Common myeloid progenitor, CD34-positive (primary cell): ENCODE results near the gene RNF19B.

Source experiments
- CTCF ChIA-PET: fragments of 350-600 bp; sonication (Branson Sonifier 250); formaldehyde crosslinking; loops from one replicate; lab custom pipeline; 2021; ENCODE audit warnings: antibody characterized with exemption; lab: Charles Lee
- POLR2A ChIA-PET: fragments of 350-600 bp; sonication (Branson Sonifier 250); formaldehyde crosslinking; loops from one replicate; lab custom pipeline; 2021; ENCODE audit warnings: antibody characterized with exemption; lab: Charles Lee
- DNase-seq, 3 donors: peaks; one replicate each; pipeline versions ENCODE4 v3.0.0 to v3.0.0-alpha.2; 2013
- H3K27ac ChIP-seq, 2 experiments: 1 replicate in 1 of 2; 2 replicates in 1 of 2; pipeline ENCODE4 v1.7.0; 2013; ENCODE audit warnings: inconsistent platforms in 2 of 2, low read length in 2 of 2, mild to moderate bottlenecking in 2 of 2, low read depth in 1 of 2, moderate library complexity in 1 of 2; ENCODE audit not compliant: severe bottlenecking in 2 of 2, insufficient read depth in 1 of 2, poor library complexity in 1 of 2
- H3K27me3 ChIP-seq, 5 experiments: replicated peaks in 2 of 5; 1 replicate in 3 of 5; 2 replicates in 2 of 5; pipeline versions ENCODE4 v1.6.1 to v1.7.0; 2013; ENCODE audit warnings: low read length in 4 of 5, mild to moderate bottlenecking in 2 of 5, moderate library complexity in 2 of 5, inconsistent platforms in 1 of 5; ENCODE audit not compliant: insufficient read depth in 5 of 5, control insufficient read depth in 4 of 5
- H3K36me3 ChIP-seq, 4 experiments: 1 replicate in 2 of 4; 2 replicates in 2 of 4; pipeline versions ENCODE4 v1.6.1 to v1.7.0; 2013; ENCODE audit warnings: low read length in 3 of 4, control low read depth in 1 of 4, mild to moderate bottlenecking in 1 of 4; ENCODE audit not compliant: control insufficient read depth in 4 of 4, insufficient read depth in 4 of 4
- H3K4me1 ChIP-seq, 4 experiments: 1 replicate in 3 of 4; 2 replicates in 1 of 4; pipeline versions ENCODE4 v1.6.1 to v1.7.1; 2013; ENCODE audit warnings: low read length in 3 of 4, mild to moderate bottlenecking in 3 of 4, control low read depth in 1 of 4, inconsistent platforms in 1 of 4, moderate library complexity in 1 of 4; ENCODE audit not compliant: control insufficient read depth in 4 of 4, insufficient read depth in 4 of 4; ENCODE audit errors: control extremely low read depth in 1 of 4
- H3K4me3 ChIP-seq, 7 experiments: 1 replicate in 4 of 7; 2 replicates in 3 of 7; pipeline versions ENCODE4 v1.5.1 to v1.7.0; 2013; ENCODE audit warnings: mild to moderate bottlenecking in 7 of 7, low read length in 6 of 7, moderate library complexity in 6 of 7, inconsistent platforms in 2 of 7, low read depth in 2 of 7, control low read depth in 1 of 7; ENCODE audit not compliant: insufficient read depth in 4 of 7, control insufficient read depth in 1 of 7; ENCODE audit errors: extremely low read depth in 1 of 7
- H3K9me3 ChIP-seq, 5 experiments: 1 replicate in 4 of 5; 2 replicates in 1 of 5; pipeline versions ENCODE4 v1.6.1 to v1.7.1; 2013; ENCODE audit warnings: low read length in 4 of 5, mild to moderate bottlenecking in 2 of 5, inconsistent platforms in 1 of 5, low read depth in 1 of 5, moderate library complexity in 1 of 5; ENCODE audit not compliant: control insufficient read depth in 4 of 5, insufficient read depth in 2 of 5; ENCODE audit errors: control extremely low read depth in 1 of 5
- WGBS: methylation state at CpG from one replicate; pipeline ENCODE4 v1.1.5; 2013; ENCODE audit not compliant: insufficient coverage; 5-methylcytosine and 5-hydroxymethylcytosine counted together

RNF19B gene

DNA sequence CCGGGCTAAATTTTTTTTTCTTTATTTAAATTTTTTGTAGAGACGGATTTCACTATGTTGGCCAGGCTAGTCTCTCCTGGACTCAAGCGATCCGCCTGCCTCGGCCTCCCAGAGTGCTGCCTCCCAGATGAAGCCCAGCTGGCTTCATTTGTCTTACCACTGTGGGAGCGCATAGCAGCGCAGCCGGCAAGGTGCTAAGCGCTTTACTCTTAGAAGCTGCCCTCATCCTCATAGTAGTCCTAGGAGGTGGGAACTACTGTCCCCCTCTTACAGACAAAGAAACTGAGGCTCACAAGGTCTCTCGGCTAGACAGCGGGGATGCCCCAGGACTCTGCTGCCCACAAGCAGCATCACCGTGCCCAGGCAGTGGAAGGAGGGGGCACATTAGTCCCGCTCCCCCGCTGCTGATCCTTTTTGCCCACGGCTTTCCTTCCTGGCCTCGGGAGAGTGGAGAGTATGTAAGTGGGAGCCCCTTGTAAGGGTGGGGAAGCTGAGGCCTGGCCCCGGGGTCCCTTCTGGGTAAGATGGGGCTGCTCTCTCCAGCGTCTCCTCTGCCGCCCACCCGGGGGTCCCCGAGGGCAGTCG, 64.1 kb downstream of the RNF19B start:
- H3K4me1 ChIP-seq, result peaks cover 0 to 10% (median 9%) of the 10 kb centered on the region in 4 experiments
- ChIA-PET POLR2A (no interaction called here), CTCF (interaction anchor here (1.9 kb wide), 1 partner anchor 10 kb away, joined by 9 read pairs; no protein-coding TSS in a partner anchor)
- no peaks in the 10 kb centered on the region for H3K36me3 ChIP-seq
- peaks cover 7 to 74% (median 34%) of the 10 kb centered on the region in 5 experiments for H3K27me3 ChIP-seq
- peak overlapping the region in 4 of 7 experiments; percentile 0 to 52 (median 50) for H3K4me3 ChIP-seq
- H3K27ac ChIP-seq, result no peak overlapping the region
- H3K9me3 ChIP-seq, result no peaks in the 10 kb centered on the region
- WGBS, result 27% methylated on average over 18 of the region's 22 CpGs
- DNase-seq, result no peak

- H3K36me3 ChIP-seq, result no peaks in the 10 kb centered on the region
- no peak overlapping the region for H3K27ac ChIP-seq
- WGBS, result 97% methylated on average over 7 of the region's 7 CpGs
- ChIA-PET POLR2A (no interaction called here), CTCF (interaction anchor here (1.9 kb wide), 1 partner anchor 10 kb away, joined by 9 read pairs; no protein-coding TSS in a partner anchor)
- H3K9me3 ChIP-seq, result no peaks in the 10 kb centered on the region
- H3K4me3 ChIP-seq, result no peak overlapping the region
- H3K27me3 ChIP-seq, result peaks cover 7 to 80% (median 34%) of the 10 kb centered on the region in 5 experiments
- peaks cover 0 to 10% (median 9%) of the 10 kb centered on the region in 4 experiments for H3K4me1 ChIP-seq
- DNase-seq, result no peak
Measured at GRCh38 chr1:32899586-32900296, 64.9 kb downstream of the RNF19B start.

DNA sequence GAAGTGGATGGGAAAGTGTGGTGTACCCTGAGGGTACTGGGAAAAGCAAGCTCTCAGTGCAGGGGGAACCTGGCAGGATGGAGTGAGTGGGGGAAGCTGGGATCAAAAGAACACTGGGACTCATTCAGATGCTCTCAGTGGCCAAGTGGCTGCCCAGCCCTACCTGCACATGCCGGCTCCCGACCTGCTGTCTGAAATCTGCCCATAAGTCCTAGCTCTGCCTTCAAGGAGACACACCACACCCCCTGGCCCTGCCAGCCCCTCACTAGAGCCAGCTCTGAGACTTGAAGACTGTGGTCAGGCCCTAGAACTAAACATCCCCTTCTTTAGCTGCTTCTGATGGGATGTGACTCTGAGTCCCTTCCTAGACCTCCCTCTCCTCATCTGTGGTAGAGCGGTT, 65.7 kb downstream of the RNF19B start:
- ChIA-PET CTCF (interaction anchor here (0.7 to 1.9 kb wide), 5 partner anchors 9 to 23 kb away, joined by 3 to 9 read pairs (median 4); partner anchors contain the start of gene HPCA), POLR2A (no interaction called here)
- no peak for DNase-seq
- no peak overlapping the region for H3K27ac ChIP-seq
- peaks cover 7 to 79% (median 26%) of the 10 kb centered on the region in 5 experiments for H3K27me3 ChIP-seq
- H3K4me1 ChIP-seq, result peaks cover 0 to 10% (median 9%) of the 10 kb centered on the region in 4 experiments
- no peaks in the 10 kb centered on the region for H3K9me3 ChIP-seq
- WGBS, result 100% methylated on average over 2 of the region's 3 CpGs
- no peaks in the 10 kb centered on the region for H3K36me3 ChIP-seq
- H3K4me3 ChIP-seq, result no peak overlapping the region

- no peak overlapping the region for H3K27ac ChIP-seq
- no peak for DNase-seq
- ChIA-PET POLR2A (no interaction called here), CTCF (interaction anchor here (0.8 to 1.5 kb wide), 4 partner anchors 9 to 108 kb away, joined by 3 to 4 read pairs (median 4); no protein-coding TSS in a partner anchor)
- WGBS, result 95% methylated on average over 8 of the region's 9 CpGs
- H3K4me1 ChIP-seq, result peaks cover 0 to 18% (median 14%) of the 10 kb centered on the region in 4 experiments
- H3K4me3 ChIP-seq, result no peak overlapping the region
- no peaks in the 10 kb centered on the region for H3K36me3 ChIP-seq
- H3K9me3 ChIP-seq, result no peaks in the 10 kb centered on the region
- H3K27me3 ChIP-seq, result peaks cover 4 to 88% (median 25%) of the 10 kb centered on the region in 5 experiments
Measured at GRCh38 chr1:32898056-32898455, 66.6 kb downstream of the RNF19B start.

DNA sequence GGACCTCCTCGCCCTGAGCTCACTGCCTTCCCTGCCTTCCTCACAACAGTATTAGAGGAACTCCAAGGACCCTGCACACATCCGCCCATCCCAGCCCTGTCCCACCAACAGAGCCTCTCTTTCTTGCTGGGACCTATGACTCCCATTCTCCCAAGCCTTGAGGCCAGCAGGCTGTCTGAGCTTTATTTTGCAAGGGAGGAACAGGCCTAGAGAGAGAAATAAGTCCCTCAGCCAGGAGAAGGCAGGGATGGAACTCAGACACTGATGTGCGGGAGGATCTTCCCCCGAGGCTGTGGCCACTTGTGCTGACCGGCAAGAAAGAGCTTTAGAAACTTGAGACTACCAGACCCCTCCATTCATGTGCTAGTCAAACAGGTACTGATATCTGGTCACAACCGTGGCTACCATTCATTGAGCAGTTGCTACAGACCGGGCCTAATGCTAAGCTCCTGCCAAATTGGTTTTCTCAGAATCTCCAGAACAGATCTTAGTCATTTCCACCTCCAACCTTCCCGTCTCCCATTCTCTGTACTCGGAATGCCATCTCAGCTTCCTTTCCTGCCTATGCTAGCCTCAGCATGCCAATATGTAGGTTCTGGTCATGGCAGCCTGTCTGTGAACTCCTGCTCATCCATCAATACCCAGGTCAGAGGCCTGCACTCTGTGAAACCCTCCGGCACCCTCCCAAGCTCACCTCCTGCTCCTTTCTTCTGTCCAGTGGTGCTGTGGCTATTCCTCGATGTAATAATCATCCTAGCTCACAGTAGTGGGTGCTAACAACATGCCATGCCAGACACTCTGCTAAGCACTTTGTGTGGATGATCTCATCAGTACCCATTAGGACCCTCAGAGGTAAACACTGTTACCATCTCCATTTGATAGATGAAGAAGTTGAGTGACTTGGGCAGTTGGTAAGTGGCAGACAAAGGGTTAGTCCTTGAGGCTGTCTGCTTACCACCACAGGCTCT, 67.2 kb downstream of the RNF19B start:
- 93% methylated on average over 11 of the region's 11 CpGs for WGBS
- DNase-seq, result no peak
- ChIA-PET CTCF (interaction anchor here (0.8 to 1.5 kb wide), 4 partner anchors 9 to 110 kb away, joined by 3 to 5 read pairs (median 4); no protein-coding TSS in a partner anchor), POLR2A (no interaction called here)
- Histone ChIP-seq H3K27ac (no peak overlapping the region), H3K4me3 (no peak overlapping the region), H3K36me3 (no peaks in the 10 kb centered on the region), H3K27me3 (peaks cover 4 to 88% (median 25%) of the 10 kb centered on the region in 5 experiments), H3K4me1 (peaks cover 0 to 25% (median 19%) of the 10 kb centered on the region in 4 experiments), H3K9me3 (peaks cover 0 to 4% (median 0%) of the 10 kb centered on the region in 5 experiments)

GRCh38 chr1:32896451-32896850, 68.2 kb downstream of the RNF19B start:
- ChIA-PET CTCF (interaction anchor here (0.8 to 1.4 kb wide), 2 partner anchors 8 to 111 kb away, joined by 3 to 5 read pairs; no protein-coding TSS in a partner anchor), POLR2A (no interaction called here)
- H3K27ac ChIP-seq, result no peak overlapping the region
- no peak overlapping the region for H3K4me3 ChIP-seq
- 100% methylated on average over 4 of the region's 5 CpGs for WGBS
- no peak for DNase-seq
- peaks cover 0 to 88% (median 31%) of the 10 kb centered on the region in 5 experiments for H3K27me3 ChIP-seq
- peaks cover 0 to 23% (median 16%) of the 10 kb centered on the region in 4 experiments for H3K4me1 ChIP-seq
- H3K9me3 ChIP-seq, result peaks cover 0 to 5% (median 0%) of the 10 kb centered on the region in 5 experiments
- H3K36me3 ChIP-seq, result no peaks in the 10 kb centered on the region
